Activated naive CD8-positive, alpha-beta T cell treated with anti-CD3 and anti-CD28 coated beads, Interleukin-2, amount 50 U/mL, for 16 hours (primary cell): ENCODE results near the gene KRTAP10-11.
"Not testable (repeated sequence)": the region's sequence is repeated elsewhere in the genome, so short reads cannot be mapped to it uniquely, and the experiment has no call there.

Experiments
- DNase-seq: peaks from one replicate; pipeline ENCODE4 v3.0.0-alpha.2; 2020; ENCODE audit warnings: low read depth, low spot score

The KRTAP10-11 gene

DNA sequence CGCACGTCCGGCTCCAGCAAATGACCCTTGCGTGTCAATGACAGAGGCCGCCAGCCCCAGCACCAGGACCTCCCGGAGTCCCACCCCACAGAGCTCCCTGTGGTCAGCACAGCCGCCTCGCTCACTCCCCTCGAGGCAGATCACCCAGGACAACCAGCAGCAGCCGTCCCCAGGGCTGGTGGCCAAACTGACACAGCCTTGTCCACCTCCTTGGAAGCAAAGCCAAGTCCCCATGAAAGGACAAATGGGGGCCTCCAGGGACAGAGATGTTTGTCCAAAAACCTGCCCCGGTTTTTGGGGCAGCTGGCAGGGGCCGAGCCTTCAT is 6.9 kb upstream of the KRTAP10-11 start:
- no peak for DNase-seq

DNA sequence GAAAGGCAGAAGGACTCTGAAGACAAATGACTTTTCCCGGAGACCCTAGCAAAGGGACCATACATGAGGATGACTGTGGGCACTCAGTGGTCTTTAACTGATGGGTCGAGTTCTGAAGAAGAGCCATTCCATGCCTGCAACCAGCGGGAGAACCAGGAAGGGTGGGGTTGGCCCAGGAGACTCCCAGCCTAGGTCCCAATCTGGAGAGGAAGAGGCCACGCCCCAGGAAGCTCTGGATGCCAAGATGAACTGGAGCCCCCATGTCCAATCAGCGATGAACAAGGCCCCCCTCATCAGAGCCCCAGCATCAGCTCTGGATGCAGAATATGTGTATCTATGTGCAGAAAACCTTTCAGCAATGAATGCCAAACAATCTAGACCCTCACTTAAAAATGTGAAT is 5.5 kb upstream of the KRTAP10-11 start:
- DNase-seq = no peak

DNA sequence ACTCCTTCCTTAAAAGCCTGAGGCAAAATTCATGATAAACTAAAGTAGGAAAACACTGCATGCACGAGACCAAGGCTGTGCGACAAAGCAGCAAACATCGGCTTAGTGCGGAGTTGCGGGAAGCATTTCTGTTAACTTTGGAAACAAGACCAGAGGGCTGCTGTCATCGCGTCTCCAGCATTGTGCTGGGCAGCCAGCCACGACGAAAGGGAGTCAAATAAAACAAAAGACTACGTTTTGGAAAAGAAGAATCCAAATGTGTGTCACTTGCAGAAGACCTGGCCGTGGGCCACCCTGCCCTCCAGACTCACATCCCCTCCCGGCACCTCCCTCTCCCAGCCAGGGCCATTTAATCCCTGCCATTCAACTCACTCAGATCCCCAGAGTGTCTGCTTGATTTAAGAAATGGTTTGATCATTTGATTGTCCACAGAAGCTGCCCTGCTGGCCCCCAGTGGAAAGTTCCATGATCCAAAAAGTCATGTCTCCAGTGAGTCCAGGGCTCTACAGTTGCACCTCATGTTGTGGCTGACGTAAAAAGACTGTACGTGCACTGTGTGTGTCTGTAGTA is 2.4 kb upstream of the KRTAP10-11 start:
- no peak for DNase-seq

DNA sequence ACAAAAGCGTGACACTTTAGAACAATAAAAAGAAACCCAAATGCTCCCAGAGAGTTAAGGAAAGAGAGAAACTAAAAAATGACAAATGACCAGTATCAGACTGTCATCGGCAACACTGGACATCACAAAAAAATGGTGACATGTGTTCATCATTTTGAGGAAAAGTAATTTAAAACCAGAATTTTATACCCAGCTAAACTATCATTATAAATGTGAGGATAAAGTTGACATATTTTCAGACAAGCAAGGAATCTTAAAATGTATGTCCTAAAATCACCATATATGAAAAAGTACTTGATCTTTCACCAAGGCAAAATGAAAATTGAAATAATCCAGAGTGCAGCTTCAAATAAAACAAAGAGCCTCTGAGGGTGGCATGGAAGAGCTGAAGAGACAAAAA is 1.3 kb upstream of the KRTAP10-11 start:
- DNase-seq = no peak

DNA sequence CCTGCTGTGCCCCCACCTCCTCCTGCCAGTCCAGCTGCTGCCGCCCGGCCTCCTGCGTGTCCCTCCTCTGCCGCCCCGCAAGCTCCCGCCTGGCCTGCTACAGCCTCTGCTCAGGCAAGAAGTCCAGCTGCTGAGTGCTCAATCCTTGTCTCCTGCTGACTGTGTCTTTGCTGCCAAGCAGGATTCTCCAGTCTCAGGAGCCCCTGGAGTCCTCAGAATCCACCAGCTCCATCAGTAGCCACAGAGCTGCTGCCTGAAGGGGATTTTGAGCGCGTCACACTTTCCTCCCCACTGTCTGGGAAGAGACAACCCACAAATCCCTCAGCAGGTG is 973 bp downstream of the KRTAP10-11 start:
- DNase-seq = no peak

DNA sequence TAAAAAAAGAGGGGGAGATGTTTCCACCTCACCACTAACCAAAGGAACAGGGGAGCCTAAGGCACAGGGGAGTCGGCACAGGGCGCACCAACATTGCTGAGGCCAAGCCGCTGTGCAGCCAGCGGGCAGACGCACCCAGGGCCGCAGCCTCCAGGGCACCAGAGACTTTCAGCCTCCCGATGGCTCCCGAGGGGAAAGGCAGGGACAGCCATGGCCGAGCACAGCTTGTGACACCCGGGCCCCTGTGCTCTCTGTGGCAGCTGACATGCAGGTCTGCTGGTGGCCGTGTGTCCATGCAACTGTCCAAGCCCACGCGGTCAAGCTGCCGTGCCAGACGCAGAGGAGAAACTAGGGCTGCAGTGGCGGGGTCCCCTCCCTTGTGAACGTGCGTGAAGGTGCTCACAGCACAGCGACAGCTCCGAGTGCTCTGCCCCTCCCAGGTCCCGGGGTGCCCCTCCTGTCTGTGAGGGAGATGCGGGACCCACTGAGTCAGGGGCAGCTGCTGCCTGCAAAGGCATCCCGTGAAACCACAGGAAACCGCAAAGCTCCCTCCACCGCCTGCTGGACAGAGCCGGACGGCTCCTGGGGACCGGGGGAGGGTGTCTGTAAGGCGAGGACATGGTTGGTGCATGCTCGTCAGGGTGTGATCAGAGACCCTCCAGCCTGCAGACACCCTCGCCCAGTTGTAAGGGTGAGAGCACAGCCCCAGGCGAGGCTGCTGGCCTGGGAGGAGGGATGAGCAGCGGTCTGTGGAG is 2.5 kb downstream of the KRTAP10-11 start:
- no peak for DNase-seq

DNA sequence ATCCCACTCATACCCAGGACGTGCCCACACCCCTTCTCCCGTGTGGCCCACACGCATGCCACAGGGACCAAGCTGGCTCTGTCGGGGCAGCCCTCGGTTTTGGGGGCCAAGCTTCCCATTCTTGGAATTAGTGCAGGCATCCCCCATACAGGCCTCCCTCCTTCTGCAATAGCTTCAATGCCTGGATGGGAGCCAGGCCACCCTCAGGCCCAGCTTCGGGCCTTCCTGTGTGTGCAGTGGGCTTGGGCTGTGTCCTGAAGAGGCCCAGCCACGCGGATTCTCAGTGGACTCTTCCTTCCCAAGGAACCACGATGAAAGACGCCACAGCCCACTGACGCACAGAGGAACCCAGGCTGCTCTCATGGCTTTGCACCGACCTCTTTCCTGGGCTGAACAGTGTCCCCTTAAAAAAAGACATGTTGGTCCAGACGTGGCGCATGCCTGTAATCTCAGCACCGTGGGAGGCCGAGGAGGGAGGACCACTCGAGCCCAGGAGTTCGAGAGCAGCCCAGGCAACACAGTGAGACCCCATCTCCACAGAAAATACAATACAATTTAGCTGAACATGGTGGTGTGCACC is 3.4 kb downstream of the KRTAP10-11 start:
- no peak for DNase-seq

DNA sequence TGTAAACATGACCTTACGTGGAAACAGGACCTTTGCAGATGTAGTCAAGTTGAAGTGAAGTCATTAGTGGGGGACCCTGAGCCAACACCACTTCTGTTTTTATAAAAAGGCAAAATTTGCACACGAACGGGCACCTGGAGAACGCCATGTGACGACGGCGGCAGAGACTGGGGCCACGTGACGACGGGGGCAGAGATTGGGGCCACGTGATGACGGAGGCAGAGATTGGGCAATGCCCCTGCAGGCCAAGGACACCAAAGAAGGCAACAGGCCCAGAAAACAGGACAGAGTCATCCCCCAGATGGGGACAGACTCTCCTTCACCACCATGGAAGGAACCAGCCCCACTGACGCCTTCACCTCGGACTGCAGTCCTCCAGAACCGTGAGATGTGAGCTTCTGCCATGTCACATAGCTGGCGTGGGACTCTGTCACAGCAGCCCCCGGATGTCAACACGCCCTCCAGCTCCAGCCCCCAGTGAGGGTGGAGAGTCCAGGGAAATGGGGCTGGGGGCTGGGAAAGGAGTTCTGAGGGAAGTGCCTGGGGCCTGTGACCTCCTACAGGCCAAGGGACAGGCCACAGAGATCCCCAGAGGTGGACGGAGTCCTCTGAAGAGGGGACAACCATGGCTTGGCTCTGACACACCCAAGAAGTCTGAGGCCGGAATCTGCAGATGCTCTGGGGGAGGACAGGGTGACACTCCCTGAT is 4.2 kb downstream of the KRTAP10-11 start:
- no peak for DNase-seq

DNA sequence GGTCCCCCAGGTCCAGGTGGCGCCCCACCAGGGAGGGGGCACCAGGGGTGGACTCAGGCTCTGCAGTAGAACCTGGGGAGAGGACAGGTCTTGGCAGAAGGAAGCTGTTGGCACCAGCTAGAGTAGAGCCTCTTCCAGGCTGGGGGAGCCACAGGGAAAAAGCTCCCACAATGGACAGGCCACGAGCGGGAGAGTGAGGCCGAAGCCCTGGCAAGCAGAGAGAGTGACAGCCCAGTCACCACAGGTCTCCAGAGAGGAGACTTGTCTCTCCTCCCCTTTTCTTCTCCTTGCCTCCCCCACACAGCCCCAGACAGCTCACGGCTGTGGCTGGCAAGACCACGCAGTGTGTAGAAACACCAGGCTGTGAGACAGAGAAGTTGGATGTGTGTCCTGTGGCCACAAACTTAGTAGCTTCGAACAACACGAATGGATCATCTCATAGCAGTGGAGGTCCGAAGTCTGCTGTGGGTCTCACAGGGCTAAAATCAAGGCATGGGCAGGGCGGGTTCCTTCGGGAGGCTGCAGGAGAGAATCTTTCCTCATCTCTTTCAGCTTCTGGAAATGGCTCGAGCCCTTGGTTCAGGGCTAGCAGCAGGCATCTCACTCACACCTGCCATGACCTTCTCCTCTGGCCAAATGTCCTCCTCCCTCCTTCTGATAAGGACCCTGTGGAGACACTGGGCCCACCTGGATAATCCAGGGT is 4.9 kb downstream of the KRTAP10-11 start:
- no peak for DNase-seq

DNA sequence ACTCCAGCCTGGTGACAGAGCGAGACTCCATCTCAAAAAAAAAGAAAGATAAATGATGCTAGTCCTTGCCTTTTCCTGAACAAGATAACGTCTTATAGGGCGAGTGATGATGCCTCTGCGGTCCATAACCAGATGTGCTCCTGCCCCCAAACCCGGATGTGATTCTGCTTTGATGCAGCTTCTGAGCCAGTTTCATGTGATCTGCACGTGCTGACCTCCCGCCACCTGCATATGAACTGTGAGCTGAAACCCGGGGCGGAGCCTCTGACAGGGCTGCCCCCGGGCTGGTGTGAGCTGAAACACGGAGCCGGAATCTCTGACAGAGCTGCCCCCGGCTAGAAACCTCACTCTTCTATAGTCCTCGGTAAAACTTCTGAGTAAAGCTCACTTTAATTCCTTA is 6.9 kb downstream of the KRTAP10-11 start:
- no peak for DNase-seq

DNA sequence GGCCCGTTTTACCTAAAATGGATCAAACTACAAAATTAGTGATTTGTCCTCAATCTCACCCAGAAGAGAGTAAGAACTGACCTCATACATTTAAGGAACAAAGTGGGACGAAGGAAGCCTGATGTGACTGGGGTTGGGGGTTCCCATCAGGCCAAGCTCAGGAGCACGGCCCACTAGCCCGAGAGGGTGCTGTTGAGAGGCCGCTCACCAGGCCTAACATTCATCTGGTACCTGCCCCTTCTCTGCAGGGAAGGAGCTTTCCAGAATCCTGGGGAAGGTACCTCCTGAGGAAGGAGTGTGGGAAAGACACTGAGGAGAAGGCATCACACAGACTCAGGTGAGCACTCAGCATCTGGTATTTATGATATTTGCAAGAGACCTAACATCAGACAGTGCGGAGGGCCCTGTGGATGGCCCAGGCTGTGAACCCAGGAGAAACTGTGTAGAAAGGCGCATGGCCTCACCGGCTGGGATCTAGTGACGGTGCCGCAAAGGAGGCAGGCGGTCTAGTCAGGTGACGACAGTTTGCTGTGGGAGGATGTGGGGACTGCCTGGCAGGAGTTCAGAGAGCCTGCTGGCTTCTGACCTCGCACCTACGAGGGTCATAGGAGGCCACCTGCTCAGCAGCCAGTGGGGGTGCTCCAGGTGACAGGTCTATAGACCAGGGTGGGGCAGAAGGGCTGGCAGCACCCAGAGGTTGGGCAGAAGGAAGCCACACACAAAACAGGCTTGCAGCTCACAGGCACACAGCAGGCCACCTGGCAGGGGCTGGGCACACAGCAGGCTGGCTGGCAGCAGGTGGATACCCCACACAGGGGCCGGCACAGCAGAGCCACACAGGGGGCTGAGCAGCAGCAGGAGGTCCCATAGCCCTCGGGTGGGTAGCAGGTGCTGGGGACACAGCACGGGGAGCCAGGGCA is 7.7 kb downstream of the KRTAP10-11 start:
- DNase-seq = no peak

DNA sequence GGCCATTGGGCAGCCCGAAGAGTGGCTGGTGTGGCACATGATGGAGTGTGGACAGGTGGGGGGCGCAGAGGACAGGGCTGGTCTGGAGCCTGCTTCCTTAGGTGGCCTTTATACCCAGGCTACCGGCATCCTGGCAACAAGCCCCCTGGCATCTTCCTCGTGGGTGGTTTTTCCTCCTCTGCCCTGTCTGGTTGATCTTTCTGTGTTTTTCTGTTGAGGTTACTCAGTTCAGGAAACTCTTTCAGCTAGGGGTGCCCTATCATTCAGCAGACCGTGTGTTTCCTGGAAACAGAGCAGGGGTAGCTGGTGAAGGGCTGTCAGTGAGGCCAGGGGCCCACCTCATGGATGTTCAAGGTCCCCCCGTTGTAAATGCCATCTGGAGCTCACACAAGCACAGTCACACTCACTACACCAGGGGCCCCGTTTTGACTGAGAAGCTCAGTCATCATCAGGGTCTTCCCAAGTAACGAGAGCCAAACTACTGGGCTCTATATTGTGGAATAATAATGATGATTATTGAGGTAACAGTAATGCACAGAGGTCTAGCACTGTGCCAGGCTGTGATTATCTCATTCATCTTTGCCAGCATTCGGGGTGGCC is 8.5 kb downstream of the KRTAP10-11 start, which contains the start of gene KRTAP12-4:
TSS of gene KRTAP12-4 (minus strand) at position 84 of the 600 bp plus-strand sequence. CDS start at position 39, 45 bp downstream.
- no peak for DNase-seq

DNA sequence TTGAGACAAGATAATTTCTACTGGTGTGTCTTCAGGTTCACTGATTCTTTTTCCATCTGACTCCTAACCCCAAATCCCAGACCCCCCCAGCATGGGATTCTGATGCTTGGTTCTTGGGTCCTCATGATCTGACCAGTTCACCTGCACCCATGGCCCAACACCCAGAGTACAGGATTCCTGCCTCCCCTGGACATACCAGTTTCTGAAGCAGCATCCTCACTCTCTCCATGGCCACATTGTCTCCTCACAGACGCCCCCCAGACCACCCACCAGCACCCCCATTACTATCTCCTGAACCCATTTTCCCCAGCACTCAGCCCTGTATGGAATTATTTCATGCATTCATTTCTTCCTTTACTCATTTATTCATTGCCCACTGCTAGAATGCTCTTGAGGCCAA is 10.7 kb downstream of the KRTAP10-11 start:
- DNase-seq = no peak

DNA sequence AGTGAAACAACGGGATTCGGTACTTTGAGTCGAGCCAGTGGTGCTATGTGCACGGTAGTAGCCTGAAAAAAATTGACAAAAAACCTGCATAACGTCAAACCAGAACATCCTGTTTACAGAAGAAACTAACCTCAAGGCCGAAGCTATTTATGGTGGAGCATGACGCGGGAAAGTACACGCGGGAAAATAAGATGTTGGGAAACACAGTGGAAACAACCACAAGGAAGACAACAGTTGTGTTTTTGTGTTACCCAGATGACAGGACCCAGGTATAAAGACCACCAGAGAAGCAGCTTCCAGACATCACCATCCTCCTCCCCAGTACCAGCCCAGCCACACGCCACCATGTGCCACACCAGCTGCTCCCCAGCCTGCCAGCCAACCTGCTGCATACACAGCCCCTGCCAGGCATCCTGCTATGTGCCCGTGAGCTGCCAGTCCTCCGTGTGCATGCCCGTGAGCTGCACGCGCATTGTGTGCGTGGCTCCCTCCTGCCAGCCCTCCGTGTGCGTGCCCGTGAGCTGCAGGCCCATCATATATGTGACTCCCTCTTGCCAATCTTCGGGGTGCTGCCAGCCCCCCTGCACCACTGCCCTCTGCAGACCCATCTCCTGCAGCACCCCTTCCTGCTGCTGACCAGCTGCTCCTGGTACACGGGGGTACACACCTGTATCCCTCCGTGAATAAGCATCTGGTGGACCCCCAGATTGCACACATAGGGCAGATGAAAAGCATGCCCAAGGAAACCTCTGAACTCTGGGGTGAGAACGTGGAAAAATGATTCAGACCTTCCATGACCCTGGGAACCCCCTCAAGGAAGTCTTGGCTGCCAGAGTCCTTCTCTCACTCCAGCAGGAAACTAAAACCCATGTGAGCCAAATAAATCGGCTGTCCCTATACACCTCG is 11.7 kb downstream of the KRTAP10-11 start, which contains the start of gene KRTAP12-3:
TSS of gene KRTAP12-3 (plus strand) at position 298 of the 906 bp plus-strand sequence. CDS start at position 346, 48 bp downstream.
- no peak for DNase-seq

DNA sequence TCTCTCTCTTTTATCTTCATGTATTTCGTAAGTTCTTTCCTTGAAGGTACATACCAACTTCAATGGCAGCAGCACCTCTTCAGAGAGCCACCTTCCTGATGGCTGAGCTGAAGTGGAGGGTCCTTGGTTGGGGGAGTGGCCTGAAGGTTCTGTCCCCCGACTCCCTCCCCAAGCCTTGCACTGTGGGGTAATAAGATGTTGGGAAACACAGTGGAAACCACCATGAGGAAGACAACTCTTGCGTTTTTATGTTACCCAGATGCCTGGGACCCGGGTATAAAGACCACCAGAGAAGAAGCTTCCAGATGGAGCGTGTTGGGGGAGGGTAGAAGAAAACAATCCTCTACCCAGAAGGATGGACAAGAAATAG is 12.3 kb downstream of the KRTAP10-11 start:
- DNase-seq = no peak

DNA sequence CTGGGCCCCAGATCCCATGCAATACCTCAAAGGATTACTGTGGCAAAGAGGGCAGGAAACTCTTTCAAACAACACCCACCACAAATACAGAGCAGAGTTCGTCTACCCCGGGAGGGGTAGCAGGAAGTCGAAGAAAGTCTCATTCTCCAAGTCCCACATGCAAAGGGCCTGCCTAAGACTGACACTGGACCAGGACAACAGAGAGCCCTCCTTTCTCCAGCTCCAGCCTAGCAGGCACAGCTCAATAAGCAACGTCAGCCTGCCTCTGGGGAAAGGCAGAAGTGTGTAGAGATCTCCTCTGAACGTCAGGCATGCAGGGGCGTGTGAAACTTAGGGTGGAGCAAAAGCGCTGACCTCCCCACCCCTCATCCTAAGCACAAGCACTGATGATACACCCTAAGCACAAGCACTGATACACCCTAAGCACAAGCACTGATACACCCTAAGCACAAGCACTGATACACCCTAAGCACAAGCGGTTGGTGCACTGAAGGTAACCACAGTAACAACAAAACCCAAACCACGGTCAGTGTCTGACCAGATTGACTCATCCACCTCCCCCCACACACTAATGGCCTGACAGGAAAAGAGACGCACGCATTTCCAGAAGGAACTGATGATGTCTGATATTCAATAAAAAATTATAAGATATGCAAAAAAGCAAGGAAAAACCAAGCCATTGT is 12.8 kb downstream of the KRTAP10-11 start:
- no peak for DNase-seq

DNA sequence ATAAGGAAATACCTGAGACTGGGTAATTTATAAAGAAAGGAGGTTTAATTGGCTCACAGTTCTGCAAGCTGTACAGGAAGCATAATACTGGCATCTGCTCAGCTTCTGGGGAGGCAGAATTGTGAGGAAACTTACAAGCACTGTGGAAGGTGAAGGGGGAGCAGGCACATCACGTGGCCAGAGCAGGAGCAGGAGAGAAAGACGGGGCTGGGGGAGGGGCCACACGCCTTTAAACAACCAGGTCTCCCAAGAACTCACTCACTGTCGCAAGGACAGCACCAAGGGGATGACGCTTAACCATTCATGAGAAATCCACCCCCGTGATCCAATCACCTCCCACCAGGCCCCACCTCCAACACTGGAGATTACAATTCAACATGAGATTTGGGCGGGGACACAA is 15.4 kb downstream of the KRTAP10-11 start:
- DNase-seq = not testable (repeated sequence)

DNA sequence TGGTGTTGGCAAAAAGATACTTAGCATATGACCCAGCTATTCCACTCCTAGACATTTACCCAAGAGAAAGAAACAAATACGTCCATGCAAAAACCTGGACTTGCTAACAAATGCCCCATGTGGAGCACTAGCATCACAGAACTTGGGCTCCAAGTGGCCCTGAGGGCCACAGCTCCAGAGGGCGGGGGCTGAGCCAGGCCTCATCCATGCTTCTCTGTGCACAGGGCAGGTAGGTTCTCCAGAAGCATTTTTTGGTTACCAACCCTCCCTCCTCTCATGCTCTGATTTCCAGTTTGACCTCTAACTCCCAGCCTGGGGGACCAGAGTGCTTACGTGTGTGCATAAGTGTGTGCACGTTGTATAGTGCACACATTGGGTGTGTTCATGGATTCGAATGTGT is 18.5 kb downstream of the KRTAP10-11 start:
- DNase-seq = no peak
